22Rv1 (cell line): ENCODE results near the gene CHST15.

Experiments used
- H3K27ac ChIP-seq: fragments of 450-650 bp; 2 replicates; pipeline ENCODE4 v1.5.1; 2017
- ZFX ChIP-seq: fragments of 450-650 bp; IDR thresholded peaks from 2 replicates; pipeline ENCODE4 v1.6.1; 2017; ENCODE audit warnings: antibody characterized with exemption, borderline replicate concordance
- TF ChIP-seq, protein P1 (sequence below): fragments of 450-650 bp; IDR thresholded peaks from 2 replicates; pipeline ENCODE4 v1.5.1; 2017; ENCODE audit warnings: mild to moderate bottlenecking

Gene CHST15

DNA sequence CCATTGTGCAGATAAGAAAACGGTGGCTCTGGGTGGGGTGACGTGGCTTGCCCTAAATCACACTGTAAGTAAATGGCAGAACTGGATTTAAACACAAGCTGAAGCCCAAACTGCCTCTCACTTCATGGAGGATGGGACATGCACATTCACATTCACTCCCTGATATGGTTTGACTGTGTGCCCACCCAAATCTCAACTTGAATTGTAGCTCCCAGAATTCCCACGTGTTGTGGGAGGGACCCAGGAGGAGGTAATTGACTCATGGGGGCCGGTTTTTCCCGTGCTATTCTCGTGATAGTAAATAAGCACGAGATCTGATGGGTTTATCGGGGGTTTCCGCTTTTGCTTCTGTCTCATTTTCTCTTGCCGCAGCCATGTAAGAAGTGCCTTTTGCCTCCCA lies 32.4 kb downstream of the CHST15 start:
- H3K27ac ChIP-seq, result no peak overlapping the region
- TF ChIP-seq, protein P1, sequence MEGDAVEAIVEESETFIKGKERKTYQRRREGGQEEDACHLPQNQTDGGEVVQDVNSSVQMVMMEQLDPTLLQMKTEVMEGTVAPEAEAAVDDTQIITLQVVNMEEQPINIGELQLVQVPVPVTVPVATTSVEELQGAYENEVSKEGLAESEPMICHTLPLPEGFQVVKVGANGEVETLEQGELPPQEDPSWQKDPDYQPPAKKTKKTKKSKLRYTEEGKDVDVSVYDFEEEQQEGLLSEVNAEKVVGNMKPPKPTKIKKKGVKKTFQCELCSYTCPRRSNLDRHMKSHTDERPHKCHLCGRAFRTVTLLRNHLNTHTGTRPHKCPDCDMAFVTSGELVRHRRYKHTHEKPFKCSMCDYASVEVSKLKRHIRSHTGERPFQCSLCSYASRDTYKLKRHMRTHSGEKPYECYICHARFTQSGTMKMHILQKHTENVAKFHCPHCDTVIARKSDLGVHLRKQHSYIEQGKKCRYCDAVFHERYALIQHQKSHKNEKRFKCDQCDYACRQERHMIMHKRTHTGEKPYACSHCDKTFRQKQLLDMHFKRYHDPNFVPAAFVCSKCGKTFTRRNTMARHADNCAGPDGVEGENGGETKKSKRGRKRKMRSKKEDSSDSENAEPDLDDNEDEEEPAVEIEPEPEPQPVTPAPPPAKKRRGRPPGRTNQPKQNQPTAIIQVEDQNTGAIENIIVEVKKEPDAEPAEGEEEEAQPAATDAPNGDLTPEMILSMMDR, result no peak
- no peak for TF ChIP-seq ZFX

DNA sequence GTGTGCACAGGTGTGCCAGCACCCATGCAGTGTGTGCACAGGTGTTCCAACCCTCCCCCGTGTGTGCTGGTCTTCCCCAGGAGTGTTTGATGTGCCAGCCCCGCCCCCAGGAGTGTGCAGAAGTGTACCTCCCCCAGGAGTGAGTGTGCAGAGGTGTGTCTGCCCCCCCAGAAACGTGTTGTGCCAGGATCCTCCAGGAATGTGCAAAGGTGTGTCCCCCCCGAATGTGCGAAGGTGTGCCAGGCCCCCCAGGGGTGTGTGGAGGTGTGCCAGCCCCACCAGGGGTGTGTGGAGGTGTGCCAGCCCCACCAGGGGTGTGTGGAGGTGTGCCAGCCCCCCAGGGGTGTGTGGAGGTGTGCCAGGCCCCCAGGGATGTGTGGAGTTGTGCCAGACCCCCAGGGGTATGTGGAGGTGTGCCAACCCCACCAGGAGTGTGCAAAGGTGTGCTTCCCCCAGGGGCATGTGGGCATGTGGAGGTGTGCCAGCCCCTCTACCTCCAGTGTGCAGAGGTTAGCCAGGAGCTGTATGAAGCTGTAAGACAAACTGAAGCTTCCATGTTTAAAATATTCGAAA lies 33.2 kb downstream of the CHST15 start:
- no peak overlapping the region for H3K27ac ChIP-seq
- TF ChIP-seq, protein P1, result no peak
- no peak for TF ChIP-seq ZFX

DNA sequence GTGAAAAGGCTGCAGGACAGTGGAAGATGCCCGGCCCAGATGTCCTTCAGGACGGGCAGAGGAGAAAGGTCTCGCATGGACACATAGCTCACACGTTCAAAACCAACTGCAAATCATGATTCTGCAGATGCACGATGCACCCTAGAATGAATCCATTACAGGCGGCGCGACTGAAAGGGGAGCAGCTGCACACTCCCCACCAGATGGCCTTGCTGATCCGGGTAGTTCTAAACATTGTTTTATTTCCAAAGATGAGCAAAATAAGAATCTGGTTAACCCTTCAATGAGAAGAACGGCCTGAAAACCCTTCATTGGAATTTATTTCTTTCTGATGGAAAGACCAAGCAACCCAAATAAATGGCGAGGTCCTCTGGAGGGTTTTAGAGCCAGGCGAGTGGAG lies 33.8 kb downstream of the CHST15 start:
- no peak overlapping the region for H3K27ac ChIP-seq
- TF ChIP-seq ZFX, result no peak
- TF ChIP-seq, protein P1, result no peak

DNA sequence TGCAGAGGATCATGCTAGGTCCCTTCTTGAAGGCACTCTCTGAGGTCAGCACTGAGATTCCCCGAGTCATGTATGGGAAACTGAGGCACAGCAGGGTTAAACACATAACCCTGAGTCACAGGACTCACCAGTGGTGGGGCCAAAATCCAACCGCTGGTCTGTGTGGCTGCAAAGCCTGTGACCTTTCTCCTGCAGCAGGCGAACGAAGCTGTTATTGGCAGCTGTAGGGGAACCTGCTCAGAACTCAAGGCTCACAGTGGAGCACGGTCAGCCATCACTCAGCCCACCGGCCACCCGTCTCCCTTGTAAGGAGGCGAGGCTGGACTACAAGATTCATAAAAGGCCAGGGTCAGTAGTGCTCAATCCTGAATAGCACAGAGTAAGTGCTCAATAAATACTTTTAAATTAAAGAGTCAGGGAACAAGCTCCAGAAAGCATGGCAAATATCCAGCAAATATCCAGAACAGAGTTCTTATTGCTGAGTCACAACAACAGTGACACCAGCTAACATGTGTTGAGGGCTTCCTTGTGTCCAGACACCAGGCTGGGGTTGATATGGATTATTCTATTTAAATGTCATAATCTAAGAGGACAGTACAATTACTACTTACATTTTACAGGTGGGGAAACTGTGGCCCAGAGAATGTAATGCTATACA lies 34.9 kb downstream of the CHST15 start:
- H3K27ac ChIP-seq, result no peak overlapping the region

DNA sequence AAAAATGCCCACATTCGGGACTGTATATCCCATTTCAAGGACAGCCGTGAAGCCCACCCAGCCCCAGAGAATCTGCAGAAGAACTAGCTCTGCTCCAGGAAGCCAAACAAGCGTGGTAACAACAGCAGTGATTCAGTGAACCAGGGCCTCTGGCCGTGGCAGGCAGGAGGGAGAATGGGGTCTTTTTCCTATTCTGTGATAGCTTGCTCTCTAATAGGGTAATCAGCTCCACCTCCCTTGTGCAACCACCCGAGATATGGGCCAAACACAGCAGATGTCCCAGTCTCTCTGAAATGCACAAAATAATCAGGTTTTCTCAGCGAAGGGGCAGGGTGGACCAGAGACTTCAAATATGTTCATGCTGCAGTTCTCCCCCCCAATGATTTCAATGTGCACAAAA lies 35.8 kb downstream of the CHST15 start:
- TF ChIP-seq ZFX, result no peak
- TF ChIP-seq, protein P1, result no peak

More for the DNA sequence above, 34.9 kb downstream of the CHST15 start:
- TF ChIP-seq ZFX, result no peak
- TF ChIP-seq, protein P1, result no peak

DNA sequence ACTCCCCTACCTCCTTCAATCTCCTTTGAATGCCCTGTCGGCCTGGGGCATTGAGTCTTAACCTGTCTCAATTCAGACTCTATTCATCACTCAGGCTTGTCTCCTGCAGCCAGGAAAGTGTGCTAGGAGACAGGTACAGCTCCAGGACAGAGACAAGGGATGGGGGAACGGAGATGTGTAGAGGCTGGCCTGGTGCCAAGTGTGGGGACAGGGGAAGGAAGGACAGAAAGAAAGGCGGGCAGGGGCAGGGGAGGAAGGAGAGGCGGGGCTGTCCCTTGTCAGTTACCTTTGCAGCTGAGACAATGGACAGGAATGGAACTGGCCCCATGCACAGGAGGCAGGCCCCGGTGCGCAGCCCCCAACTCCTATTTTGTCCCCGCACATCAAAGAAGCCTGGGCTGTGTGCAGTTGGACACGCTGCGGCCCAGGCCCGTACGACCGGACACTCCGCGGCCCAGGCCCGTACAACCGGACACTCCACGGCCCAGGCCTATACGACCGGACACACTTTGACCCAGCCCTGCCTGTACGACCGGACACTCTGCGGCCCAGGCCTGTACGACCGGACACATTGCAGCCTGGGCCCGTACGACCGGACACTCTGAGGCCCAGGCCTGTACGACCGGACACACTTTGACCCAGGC lies 36.9 kb downstream of the CHST15 start:
- TF ChIP-seq, protein P1, result no peak
- TF ChIP-seq ZFX, result no peak
- no peak overlapping the region for H3K27ac ChIP-seq

More for the DNA sequence above, 35.8 kb downstream of the CHST15 start:
- no peak overlapping the region for H3K27ac ChIP-seq

DNA sequence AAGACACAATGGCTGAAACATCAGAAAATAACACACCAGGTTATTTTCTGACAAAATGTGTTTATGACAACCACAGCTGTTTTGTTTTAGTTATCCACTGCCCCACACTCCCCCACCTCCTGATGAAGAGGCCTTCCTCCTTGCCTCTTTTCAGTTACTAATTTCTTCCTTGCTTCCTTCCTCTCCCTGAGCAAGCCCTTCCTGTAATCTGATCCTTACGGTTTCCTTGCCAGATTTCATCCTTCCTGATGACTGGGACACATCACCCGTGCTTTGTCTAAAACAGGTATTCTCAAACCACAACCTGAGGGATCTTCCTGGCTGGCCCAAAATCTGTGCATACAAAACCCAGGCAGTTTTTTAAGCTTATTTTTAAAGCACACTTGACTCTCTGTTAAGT lies 39.4 kb downstream of the CHST15 start:
- no peak overlapping the region for H3K27ac ChIP-seq
- TF ChIP-seq ZFX, result no peak
- TF ChIP-seq, protein P1, result no peak
